Measurements from ENCODE around the gene CD59. TPM values are rescaled to one million over a fixed set of nuclear protein-coding genes. Genes with fewer than 3 reads are reported as not detected.

Gene CD59
- total RNA-seq, 1 donor from 2014 or later = 718 TPM

DNA sequence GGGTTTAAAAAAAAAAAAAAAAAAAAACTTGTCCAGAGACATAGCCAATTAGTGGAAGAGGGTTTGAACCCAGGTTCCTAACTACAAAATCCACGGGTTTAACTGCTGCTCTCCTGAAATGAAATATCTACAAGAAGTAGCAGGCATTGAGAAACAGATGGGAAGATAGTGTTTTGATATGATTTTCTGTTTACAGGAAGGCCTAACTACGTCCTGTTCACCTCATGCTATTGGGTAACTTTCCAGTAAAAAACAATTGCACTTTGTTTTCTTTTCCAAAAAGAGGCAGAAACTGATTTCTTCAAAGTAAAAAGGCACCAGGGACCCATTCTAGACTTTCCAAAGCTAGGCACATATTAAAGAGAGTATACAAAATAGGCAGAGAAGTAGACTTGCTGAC is 29.7 kb downstream of the CD59 start:
- TF ChIP-seq, protein P1, sequence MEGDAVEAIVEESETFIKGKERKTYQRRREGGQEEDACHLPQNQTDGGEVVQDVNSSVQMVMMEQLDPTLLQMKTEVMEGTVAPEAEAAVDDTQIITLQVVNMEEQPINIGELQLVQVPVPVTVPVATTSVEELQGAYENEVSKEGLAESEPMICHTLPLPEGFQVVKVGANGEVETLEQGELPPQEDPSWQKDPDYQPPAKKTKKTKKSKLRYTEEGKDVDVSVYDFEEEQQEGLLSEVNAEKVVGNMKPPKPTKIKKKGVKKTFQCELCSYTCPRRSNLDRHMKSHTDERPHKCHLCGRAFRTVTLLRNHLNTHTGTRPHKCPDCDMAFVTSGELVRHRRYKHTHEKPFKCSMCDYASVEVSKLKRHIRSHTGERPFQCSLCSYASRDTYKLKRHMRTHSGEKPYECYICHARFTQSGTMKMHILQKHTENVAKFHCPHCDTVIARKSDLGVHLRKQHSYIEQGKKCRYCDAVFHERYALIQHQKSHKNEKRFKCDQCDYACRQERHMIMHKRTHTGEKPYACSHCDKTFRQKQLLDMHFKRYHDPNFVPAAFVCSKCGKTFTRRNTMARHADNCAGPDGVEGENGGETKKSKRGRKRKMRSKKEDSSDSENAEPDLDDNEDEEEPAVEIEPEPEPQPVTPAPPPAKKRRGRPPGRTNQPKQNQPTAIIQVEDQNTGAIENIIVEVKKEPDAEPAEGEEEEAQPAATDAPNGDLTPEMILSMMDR (IDR thresholded peaks at IDR 0.05) = no peak
- H3K36me3 Mint-ChIP-seq (ENCODE audit: low read depth) = peaks cover 17% of the 10 kb centered on the region
- H3K27ac Mint-ChIP-seq (ENCODE audit: unreplicated experiment) = peak overlapping the region; percentile 32

DNA sequence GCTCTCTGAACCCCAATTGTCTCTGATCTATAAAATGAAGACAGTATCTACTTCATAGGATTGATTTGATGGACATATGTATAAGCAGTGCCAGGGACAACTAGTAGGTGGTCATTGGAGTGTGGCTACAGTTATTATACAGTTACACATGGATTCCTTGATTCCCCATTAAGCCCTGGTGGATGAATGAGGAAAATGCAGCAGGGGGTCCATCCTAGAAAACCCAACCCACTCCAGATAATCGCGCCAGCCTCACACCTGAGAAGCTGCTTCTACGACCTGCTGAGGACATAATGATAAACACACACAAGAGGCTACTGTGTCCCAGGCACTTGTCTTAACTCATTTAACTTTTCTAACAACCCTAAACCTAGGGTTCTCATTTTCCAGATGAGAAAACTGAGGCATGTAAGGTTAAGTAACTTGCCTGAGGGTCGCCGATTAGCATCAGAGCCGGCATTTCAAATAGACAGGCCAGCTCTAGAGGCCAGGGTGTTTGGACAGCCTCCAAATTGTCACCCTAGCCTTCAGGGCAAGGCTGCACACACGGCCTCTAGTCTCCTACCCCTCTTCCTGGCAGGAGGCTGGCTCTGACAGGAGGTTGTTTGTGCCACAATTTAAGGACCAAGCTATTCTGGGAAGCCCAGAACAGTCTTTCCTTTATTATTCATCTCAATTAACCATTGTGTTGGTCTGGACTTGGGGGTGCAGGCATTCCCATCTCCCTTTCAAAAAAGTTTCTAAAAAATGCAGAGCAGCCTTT is 31.8 kb downstream of the CD59 start:
- Mint-ChIP-seq H3K4me3 (ENCODE audit: unreplicated experiment) (no peak overlapping the region), H3K4me1 (ENCODE audit: low read depth) (peaks cover 56% of the 10 kb centered on the region), H3K27ac (ENCODE audit: unreplicated experiment) (peak overlapping the region; percentile 85), H3K27me3 (ENCODE audit: low read depth) (no peaks in the 10 kb centered on the region), H3K36me3 (ENCODE audit: low read depth) (peaks cover 11% of the 10 kb centered on the region), H3K9me3 (ENCODE audit: low read depth) (no peaks in the 10 kb centered on the region)
- DNase-seq (ENCODE audit: low spot score) = no peak
- TF ChIP-seq, protein P1 (IDR thresholded peaks at IDR 0.05) = peak; percentile 27

More for the DNA sequence above, 29.7 kb downstream of the CD59 start:
- DNase-seq (ENCODE audit: low spot score) = no peak
- Mint-ChIP-seq H3K4me1 (ENCODE audit: low read depth) (peaks cover 43% of the 10 kb centered on the region), H3K27me3 (ENCODE audit: low read depth) (no peaks in the 10 kb centered on the region), H3K4me3 (ENCODE audit: unreplicated experiment) (no peak overlapping the region), H3K9me3 (ENCODE audit: low read depth) (no peaks in the 10 kb centered on the region)

DNA sequence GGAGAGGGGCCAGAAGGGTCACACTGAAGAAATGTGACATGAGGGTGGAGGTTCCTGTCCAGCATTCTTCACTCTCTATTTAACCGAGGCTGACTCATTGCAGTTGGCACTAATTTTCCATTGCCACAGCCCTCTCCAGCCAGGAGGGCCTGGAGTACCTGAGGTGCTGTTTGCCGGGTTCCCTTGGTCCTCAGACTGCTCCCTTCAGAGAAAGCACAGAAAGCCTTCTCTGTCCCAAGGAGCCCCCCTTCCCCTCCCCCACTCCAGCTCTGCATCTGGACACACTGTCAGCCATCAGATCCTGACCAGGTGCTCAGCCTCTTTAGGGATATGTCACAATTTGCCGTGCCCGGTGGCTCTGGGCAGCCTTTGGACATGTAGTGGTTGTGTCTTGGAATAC is 32.4 kb downstream of the CD59 start:
- Mint-ChIP-seq H3K36me3 (ENCODE audit: low read depth) (peaks cover 4% of the 10 kb centered on the region), H3K27ac (ENCODE audit: unreplicated experiment) (peak overlapping the region; percentile 85), H3K4me3 (ENCODE audit: unreplicated experiment) (peak overlapping the region; percentile 33), H3K27me3 (ENCODE audit: low read depth) (no peaks in the 10 kb centered on the region), H3K4me1 (ENCODE audit: low read depth) (peaks cover 57% of the 10 kb centered on the region), H3K9me3 (ENCODE audit: low read depth) (no peaks in the 10 kb centered on the region)
- peak; percentile 44 for DNase-seq (ENCODE audit: low spot score)
- TF ChIP-seq, protein P1 (IDR thresholded peaks at IDR 0.05) = no peak

DNA sequence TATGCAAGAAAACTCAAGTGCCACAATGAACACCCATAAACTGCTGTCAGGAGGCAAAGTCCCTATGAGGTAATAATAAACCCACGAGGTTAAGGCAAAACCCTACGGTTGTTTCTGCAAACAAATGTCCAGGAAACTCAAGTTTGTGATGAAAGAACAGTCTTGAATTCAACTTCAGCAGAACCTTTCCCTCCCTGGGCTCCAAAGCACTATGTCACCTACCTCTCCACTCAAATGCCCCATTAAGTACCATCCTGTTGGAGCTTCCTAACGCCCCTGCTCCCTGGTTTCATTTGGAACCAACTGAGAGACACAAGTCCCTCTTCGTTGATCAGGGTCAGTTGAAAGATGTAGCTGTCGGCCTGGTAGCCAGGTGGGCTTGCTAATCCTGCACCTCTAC is 33.0 kb downstream of the CD59 start:
- H3K27ac Mint-ChIP-seq (ENCODE audit: unreplicated experiment) = peak overlapping the region; percentile 85
- H3K27me3 Mint-ChIP-seq (ENCODE audit: low read depth) = no peaks in the 10 kb centered on the region
- H3K9me3 Mint-ChIP-seq (ENCODE audit: low read depth) = no peaks in the 10 kb centered on the region
- TF ChIP-seq, protein P1 (IDR thresholded peaks at IDR 0.05) = no peak
- no peak for DNase-seq (ENCODE audit: low spot score)
- no peak overlapping the region for H3K4me3 Mint-ChIP-seq (ENCODE audit: unreplicated experiment)
- H3K4me1 Mint-ChIP-seq (ENCODE audit: low read depth) = peaks cover 57% of the 10 kb centered on the region
- no peaks in the 10 kb centered on the region for H3K36me3 Mint-ChIP-seq (ENCODE audit: low read depth)

DNA sequence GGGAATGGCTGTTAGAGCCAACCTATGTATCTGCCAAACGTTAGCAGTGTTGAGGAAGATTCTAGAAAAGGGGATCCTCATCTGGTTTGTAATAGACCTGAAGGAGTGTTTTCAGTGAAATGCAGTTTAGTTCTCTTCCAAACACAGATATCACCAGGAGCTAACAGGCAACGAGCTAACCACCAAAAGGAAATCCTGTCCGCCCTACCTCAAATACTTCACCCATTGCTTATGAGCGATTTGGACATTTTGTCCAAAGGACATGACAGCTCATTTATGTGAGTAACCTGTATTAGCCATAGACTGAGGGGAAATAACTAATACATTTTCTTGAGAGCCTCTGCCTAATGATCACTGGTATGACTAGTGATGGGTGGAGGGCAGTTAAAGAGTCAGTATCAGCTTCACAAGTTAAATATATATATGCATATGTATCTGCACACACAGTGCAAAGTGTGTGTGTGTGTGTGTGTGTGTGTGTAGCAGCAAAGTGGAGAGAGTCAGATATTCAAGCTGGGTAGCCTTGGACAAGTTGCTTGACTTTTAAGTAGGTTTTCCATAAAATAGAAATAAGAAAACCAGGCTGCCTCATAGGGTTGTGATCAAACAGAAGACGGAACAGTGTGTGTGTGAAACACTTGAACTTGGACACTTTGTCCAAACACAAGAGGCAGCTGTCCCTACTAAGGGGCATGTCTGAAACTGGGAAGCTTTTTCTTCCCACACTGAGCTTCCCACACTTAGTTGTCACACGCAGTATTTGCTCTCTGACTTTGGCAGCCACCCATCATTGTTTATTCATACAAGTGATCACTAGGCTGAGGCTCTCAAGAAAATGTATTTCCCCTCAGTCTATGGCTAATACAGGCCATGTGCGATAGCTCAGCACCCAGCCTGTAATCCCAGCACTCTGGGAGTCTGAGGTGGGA is 34.7 kb downstream of the CD59 start:
- TF ChIP-seq, protein P1 (IDR thresholded peaks at IDR 0.05) = no peak

More for the DNA sequence above, 34.7 kb downstream of the CD59 start:
- no peaks in the 10 kb centered on the region for H3K36me3 Mint-ChIP-seq (ENCODE audit: low read depth)
- no peak for DNase-seq (ENCODE audit: low spot score)
- H3K4me3 Mint-ChIP-seq (ENCODE audit: unreplicated experiment) = peak overlapping the region; percentile 79
- peaks cover 61% of the 10 kb centered on the region for H3K4me1 Mint-ChIP-seq (ENCODE audit: low read depth)
- H3K27me3 Mint-ChIP-seq (ENCODE audit: low read depth) = no peaks in the 10 kb centered on the region
- no peaks in the 10 kb centered on the region for H3K9me3 Mint-ChIP-seq (ENCODE audit: low read depth)
- peak overlapping the region; percentile 96 for H3K27ac Mint-ChIP-seq (ENCODE audit: unreplicated experiment)
